Esophagus muscularis mucosa (tissue), 3 donors: ENCODE results near the gene RALA.

Experiments
- CTCF ChIP-seq, 3 experiments: fragments of 200-600 bp in 2 of 3; fragments of 450-650 bp in 1 of 3; sonication (generic) in 2 of 3; IDR thresholded peaks; one replicate each; pipeline ENCODE4 v1.5.1; 2017 to 2019; ENCODE audit warnings: antibody characterized with exemption in 3 of 3, mild to moderate bottlenecking in 2 of 3, moderate library complexity in 1 of 3
- POLR2A ChIP-seq: fragments of 450-650 bp; IDR thresholded peaks from one replicate; pipeline ENCODE4 v1.6.1; 2017; ENCODE audit warnings: antibody characterized with exemption, moderate library complexity, mild to moderate bottlenecking, low read depth
- POLR2AphosphoS5 ChIP-seq, 2 donors: sonication (generic); formaldehyde crosslinking; IDR thresholded peaks; one replicate each; pipeline ENCODE4 v1.6.1; 2017; ENCODE audit warnings: antibody characterized with exemption in 2 of 2

DNA sequence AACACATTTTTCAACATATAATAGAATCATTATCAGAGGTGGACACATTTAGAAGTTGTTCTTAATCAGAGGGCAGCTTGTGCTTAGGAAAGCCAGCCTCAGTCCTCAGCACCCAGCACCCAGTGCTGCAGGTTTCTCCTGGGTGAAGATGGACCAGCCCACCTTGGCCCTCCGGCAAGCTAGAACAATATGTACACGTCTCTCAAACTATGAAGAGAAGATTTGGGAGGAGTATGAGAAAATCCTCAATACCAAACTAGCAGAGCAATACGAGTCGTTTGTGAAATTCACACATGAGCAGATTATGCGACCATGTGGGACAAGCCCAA is 13.5 kb upstream of the RALA start:
- no peak for TF ChIP-seq CTCF (IDR thresholded peaks at IDR 0.05)
- TF ChIP-seq POLR2A: no peak
- no peak for TF ChIP-seq POLR2AphosphoS5 (IDR thresholded peaks at IDR 0.05)
